Pancreas (tissue), 10 donors: ENCODE measurements around the gene ZMIZ2. TPM values are rescaled to one million over a fixed set of nuclear protein-coding genes. Genes with fewer than 3 reads are reported as not detected.
"Not testable (repeated sequence)": the region's sequence is repeated elsewhere in the genome, so short reads cannot be mapped to it uniquely, and the experiment has no call there.

Source experiments
- ATAC-seq, 4 donors: fragments of 200-7000 bp; cut with Tn5 transposase; one replicate each; pipeline versions ENCODE4 v1.8.0 to v1.9.1; 2020; ENCODE audit warnings: mild to moderate bottlenecking in 4 of 4, moderate library complexity in 4 of 4
- DNase-seq, 6 donors: peaks; one replicate each; pipeline ENCODE4 v3.0.0-alpha.2; 2020
- FAIRE-seq: peaks from 2 replicates; lab custom pipeline; 2012; peaks lifted over from hg19 to GRCh38; lab: Jason Lieb, UNC
- H3K27ac ChIP-seq, 4 donors: fragments of 200-600 bp; sonication (generic); 1 replicate in 3 of 4; 2 replicates in 1 of 4; pipeline versions ENCODE4 v1.5.0 to v1.8.0; 2020
- H3K27me3 ChIP-seq, 4 donors: fragments of 200-600 bp; one replicate each; pipeline ENCODE4 v1.8.0; 2021
- H3K36me3 ChIP-seq, 3 donors: fragments of 200-600 bp; sonication (generic) in 1 of 3; one replicate each; pipeline versions ENCODE4 v1.5.0 to v1.8.0; 2020 to 2021
- H3K4me1 ChIP-seq, 3 donors: fragments of 200-600 bp; one replicate each; pipeline ENCODE4 v1.8.0; 2021
- H3K4me3 ChIP-seq, 4 donors: fragments of 200-600 bp; sonication (generic) in 2 of 4; one replicate each; pipeline versions ENCODE4 v1.5.0 to v1.8.0; 2020 to 2021
- H3K9me3 ChIP-seq, 4 donors: fragments of 200-600 bp; one replicate each; pipeline ENCODE4 v1.8.0; 2021
- WGBS, 2 donors: extraction: QIAGEN DNeasy Blood & Tissue Kit; methylation state at CpG; one replicate each; pipeline ENCODE4 v1.1.7; 2013; 5-methylcytosine and 5-hydroxymethylcytosine counted together
- intact Hi-C, 3 donors: fragments of 100-400 bp; cut with DNase I; formaldehyde crosslinking; loops; one replicate each; pipeline versions ENCODE4 v1.11.1 to v1.14.2; 2022
- polyA plus RNA-seq, 2 donors: library from polyadenylated mRNA; stranded (reverse); fragments of 200-250 nt; gene quantifications; one replicate each; pipeline ENCODE4 v1.2.3, GENCODE V29; 2013
- total RNA-seq, 6 donors: library from RNA; stranded (reverse); fragmentation: NEBNext Ultra II Directional in 4 of 6; extraction: Animal tissue kit (Norgen Biotek cat#: 25700) in 4 of 6; gene quantifications; one replicate each; pipeline versions ENCODE4 v1.2.1 to v1.2.4, GENCODE V29; 2021 to 2023
- TF ChIP-seq, protein P1 (sequence below), 4 donors: fragments of 200-600 bp; sonication (generic) in 3 of 4; IDR thresholded peaks; one replicate each; pipeline versions ENCODE4 v1.5.0 to v1.8.0; 2021; ENCODE audit warnings: antibody characterized with exemption in 4 of 4
- donor health status: healthy with polysubstance abuse.
- donor health status: DM: no; HTN: no; CAD: no; lungs with moderate emphysema.
- donor health status: DM: no; HTN: no; CAD: no.
- donor health status: control.
- donor health status: control.
- donor health status: Bipolar disorder and iron deficiency.
- donor health status: DM: yes; HTN: yes; CAD: no.
- donor health status: DM: no; HTN: no; CAD: no.
- donor health status: DM: no; HTN: no; CAD: no.
- donor health status: DM: yes; HTN: yes; CAD: no.

The ZMIZ2 gene
- total and polyA plus RNA-seq, 8 donors, result 38.4 to 199 (median 58.1) TPM

DNA sequence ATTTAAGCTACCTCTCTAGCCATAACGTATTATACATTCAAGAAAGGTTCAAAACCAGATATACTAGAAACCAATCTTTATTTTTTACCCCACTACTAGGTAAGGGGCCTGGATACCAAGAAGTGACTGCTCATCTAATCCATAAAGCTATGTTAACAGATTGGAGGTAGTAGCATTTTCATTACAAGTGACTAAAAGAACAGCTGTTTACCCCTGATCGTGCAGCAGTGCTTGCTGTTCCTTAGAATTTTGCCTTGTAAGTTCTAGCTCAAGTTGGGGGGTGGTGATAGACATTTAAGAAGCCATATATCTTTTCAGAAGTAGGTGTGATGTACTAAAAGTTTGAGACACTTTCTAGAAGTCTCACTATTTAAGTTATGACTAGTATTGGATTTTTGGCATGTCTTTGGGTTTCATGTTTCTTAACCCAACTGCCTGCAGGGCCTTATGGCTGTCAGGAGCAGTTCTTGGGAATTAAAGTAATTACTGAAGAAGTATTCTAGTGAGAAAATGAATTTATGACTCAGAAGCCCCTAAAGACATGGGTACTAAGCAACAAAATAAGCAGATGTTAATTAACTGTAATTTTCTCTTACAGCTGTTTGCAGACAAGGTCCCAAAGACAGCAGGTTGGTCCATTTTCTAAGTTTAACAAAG lies 50.1 kb downstream of the ZMIZ2 start:
- FAIRE-seq (no peak), DNase-seq (no peak), ATAC-seq (no peak)
- no peaks in the 10 kb centered on the region for H3K9me3 ChIP-seq
- no peaks in the 10 kb centered on the region for H3K27me3 ChIP-seq
- WGBS, 2 donors, result 9 to 10% methylated on average over 2 of the region's 2 CpGs
- peak overlapping the region in 3 of 4 donors; percentile 56 to 71 (median 62) for H3K4me3 ChIP-seq
- TF ChIP-seq, protein P1, sequence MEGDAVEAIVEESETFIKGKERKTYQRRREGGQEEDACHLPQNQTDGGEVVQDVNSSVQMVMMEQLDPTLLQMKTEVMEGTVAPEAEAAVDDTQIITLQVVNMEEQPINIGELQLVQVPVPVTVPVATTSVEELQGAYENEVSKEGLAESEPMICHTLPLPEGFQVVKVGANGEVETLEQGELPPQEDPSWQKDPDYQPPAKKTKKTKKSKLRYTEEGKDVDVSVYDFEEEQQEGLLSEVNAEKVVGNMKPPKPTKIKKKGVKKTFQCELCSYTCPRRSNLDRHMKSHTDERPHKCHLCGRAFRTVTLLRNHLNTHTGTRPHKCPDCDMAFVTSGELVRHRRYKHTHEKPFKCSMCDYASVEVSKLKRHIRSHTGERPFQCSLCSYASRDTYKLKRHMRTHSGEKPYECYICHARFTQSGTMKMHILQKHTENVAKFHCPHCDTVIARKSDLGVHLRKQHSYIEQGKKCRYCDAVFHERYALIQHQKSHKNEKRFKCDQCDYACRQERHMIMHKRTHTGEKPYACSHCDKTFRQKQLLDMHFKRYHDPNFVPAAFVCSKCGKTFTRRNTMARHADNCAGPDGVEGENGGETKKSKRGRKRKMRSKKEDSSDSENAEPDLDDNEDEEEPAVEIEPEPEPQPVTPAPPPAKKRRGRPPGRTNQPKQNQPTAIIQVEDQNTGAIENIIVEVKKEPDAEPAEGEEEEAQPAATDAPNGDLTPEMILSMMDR (IDR thresholded peaks at IDR 0.05), result no peak
- intact Hi-C loops, result no loop called here
- H3K4me1 ChIP-seq, result peaks cover 11 to 18% (median 13%) of the 10 kb centered on the region in 3 donors
- peaks cover 11 to 43% (median 21%) of the 10 kb centered on the region in 3 donors for H3K36me3 ChIP-seq
- H3K27ac ChIP-seq, result peak overlapping the region in 1 of 4 donors; percentile 42

DNA sequence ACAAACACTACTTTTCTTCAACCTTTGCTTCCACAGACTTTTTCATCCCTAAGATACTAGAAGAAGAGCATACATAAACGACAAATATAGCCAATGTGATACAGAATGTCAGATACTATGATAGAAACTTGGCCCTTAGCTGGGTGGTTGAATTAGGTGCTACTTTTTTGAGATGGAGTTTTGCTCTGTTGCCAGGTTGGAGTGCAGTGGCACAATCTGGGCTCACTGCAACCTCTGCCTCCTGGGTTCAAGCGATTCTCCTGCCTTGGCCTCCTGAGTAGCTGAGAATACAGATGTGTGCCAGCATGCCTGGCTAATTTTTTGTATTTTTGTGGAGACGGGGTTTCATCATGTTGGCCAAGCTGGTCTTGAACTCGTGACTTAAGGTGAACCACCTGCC lies 51.3 kb downstream of the ZMIZ2 start:
- ATAC-seq (no peak), DNase-seq (no peak), FAIRE-seq (no peak)
- Histone ChIP-seq H3K4me1 (peaks cover 11 to 18% (median 13%) of the 10 kb centered on the region in 3 donors), H3K27me3 (no peaks in the 10 kb centered on the region), H3K4me3 (no peak overlapping the region), H3K9me3 (no peaks in the 10 kb centered on the region), H3K36me3 (peaks cover 11 to 49% (median 21%) of the 10 kb centered on the region in 3 donors), H3K27ac (no peak overlapping the region)
- 72 to 73% methylated on average over 4 of the region's 4 CpGs for WGBS, 2 donors
- TF ChIP-seq, protein P1 (IDR thresholded peaks at IDR 0.05), result no peak
- intact Hi-C loops, result no loop called here

DNA sequence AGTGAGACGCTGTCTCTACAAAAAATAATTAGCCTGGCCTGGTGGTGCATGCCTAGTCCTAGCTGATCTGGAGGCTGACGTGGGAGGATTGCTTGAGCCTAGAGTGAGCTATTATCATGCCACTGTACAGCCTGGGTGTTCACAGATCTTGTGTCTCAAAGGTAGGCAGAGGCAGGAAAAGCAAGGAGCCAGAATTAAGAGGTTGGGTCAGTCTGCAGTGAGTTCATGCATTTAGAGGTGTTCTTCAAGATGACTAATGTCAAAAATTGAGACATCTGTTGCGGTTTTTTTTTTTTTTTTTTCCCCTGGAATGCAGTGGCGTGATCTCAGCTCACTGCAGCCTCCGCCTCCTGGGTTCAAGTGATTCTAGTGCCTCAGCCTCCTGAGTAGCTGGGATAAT lies 53.2 kb downstream of the ZMIZ2 start:
- no peaks in the 10 kb centered on the region for H3K27me3 ChIP-seq
- 91% methylated on average over 5 of the region's 5 CpGs for WGBS, 2 donors
- H3K9me3 ChIP-seq, result no peaks in the 10 kb centered on the region
- intact Hi-C loops, result no loop called here
- peaks cover 11 to 49% (median 21%) of the 10 kb centered on the region in 3 donors for H3K36me3 ChIP-seq
- H3K27ac ChIP-seq, result no peak overlapping the region
- no peak for ATAC-seq
- peaks cover 11 to 18% (median 13%) of the 10 kb centered on the region in 3 donors for H3K4me1 ChIP-seq
- DNase-seq, result no peak
- H3K4me3 ChIP-seq, result no peak overlapping the region
- FAIRE-seq, result no peak
- TF ChIP-seq, protein P1 (IDR thresholded peaks at IDR 0.05), result no peak

- H3K27me3 ChIP-seq, result no peaks in the 10 kb centered on the region
- ATAC-seq (no peak), FAIRE-seq (no peak), DNase-seq (no peak)
- H3K4me1 ChIP-seq, result peaks cover 11 to 18% (median 13%) of the 10 kb centered on the region in 3 donors
- H3K4me3 ChIP-seq, result no peak overlapping the region
- 94 to 97% methylated on average over 5 of the region's 5 CpGs for WGBS, 2 donors
- H3K27ac ChIP-seq, result no peak overlapping the region
- intact Hi-C loops, result no loop called here
- no peaks in the 10 kb centered on the region for H3K9me3 ChIP-seq
- TF ChIP-seq, protein P1 (IDR thresholded peaks at IDR 0.05), result no peak
- peaks cover 11 to 49% (median 21%) of the 10 kb centered on the region in 3 donors for H3K36me3 ChIP-seq
These were observed 53.9 kb downstream of the ZMIZ2 start for GRCh38 chr7:44802418-44803025.

DNA sequence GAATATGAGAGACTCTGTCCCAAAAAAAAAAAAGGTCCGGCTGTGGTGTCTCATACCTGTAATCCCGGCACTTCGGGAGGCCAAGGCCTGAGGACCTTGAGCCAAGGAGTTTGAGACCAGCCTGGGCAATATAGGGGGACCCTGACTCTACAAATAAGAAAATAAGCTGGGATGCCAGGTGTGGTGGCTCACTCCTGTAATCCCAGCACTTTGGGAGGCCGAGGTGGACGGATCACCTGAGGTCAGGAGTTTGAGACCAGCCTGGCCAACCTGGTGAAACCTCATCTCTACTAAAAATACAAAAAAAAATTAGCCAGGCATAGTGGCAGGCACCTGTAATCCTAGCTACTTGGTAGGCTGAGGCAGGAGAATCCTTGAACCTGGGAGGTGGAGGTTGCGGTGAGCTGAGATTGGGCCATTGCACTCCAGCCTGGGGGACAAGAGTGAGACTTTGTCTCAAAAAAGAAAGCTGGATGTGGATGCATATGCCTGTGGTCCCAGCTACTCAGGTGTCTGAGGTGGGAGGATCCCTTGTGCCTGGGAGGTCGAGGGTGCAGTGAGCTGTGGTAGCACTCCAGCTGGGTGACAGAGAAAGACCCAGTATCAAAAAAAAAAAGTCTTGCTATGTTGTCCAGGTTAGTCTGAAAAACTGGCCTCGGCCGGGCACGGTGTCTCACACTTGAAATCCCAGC lies 55.3 kb downstream of the ZMIZ2 start:
- peak in 1 of 4 donors; percentile 5 for ATAC-seq
- intact Hi-C loops, H3K9me3 ChIP-seq, FAIRE-seq, H3K27me3 ChIP-seq, H3K4me1 ChIP-seq, H3K4me3 ChIP-seq, DNase-seq, H3K27ac ChIP-seq: not testable (repeated sequence)
- peaks cover 11 to 49% (median 21%) of the 10 kb centered on the region in 3 donors for H3K36me3 ChIP-seq
- WGBS, 2 donors, result 93 to 96% methylated on average over 10 of the region's 10 CpGs
